IMR-90 (cell line): ENCODE measurements around the gene SNX3.

Experiments used
- BHLHE40 ChIP-seq: fragments of 150-350 bp; IDR thresholded peaks from 2 replicates; pipeline ENCODE4 v1.6.1; 2016; ENCODE audit warnings: mild to moderate bottlenecking, low read depth, low read length
- CEBPB ChIP-seq: IDR thresholded peaks from 2 replicates; pipeline ENCODE4 v1.6.1; 2012; ENCODE audit warnings: low read depth, low read length, improper control_type of control experiment
- CHD1 ChIP-seq: IDR thresholded peaks from 2 replicates; pipeline ENCODE4 v1.6.1; 2012; ENCODE audit warnings: low read depth, low read length, improper control_type of control experiment
- FOS ChIP-seq: fragments of 150-350 bp; IDR thresholded peaks from 2 replicates; pipeline ENCODE4 v1.6.1; 2016; ENCODE audit warnings: low read depth, low read length
- MAZ ChIP-seq: IDR thresholded peaks from 2 replicates; pipeline ENCODE4 v1.6.1; 2012; ENCODE audit warnings: low read depth, mild to moderate bottlenecking, low read length, improper control_type of control experiment, moderate library complexity, borderline replicate concordance
- MXI1 ChIP-seq: IDR thresholded peaks from 2 replicates; pipeline ENCODE4 v1.6.1; 2012; ENCODE audit warnings: low read depth, mild to moderate bottlenecking, low read length, moderate library complexity, borderline replicate concordance
- NFE2L2 ChIP-seq: fragments of 150-350 bp; IDR thresholded peaks from 2 replicates; pipeline ENCODE4 v1.6.1; 2016; ENCODE audit warnings: low read depth, mild to moderate bottlenecking, low read length
- POLR2A ChIP-seq: IDR thresholded peaks from 2 replicates; pipeline ENCODE4 v1.6.1; 2012; ENCODE audit warnings: mild to moderate bottlenecking, low read depth, low read length
- RAD21 ChIP-seq: IDR thresholded peaks from 2 replicates; pipeline ENCODE4 v1.6.1; 2012; ENCODE audit warnings: low read length, improper control_type of control experiment
- RCOR1 ChIP-seq: IDR thresholded peaks from 2 replicates; pipeline ENCODE4 v1.6.1; 2012; ENCODE audit warnings: mild to moderate bottlenecking, low read length, improper control_type of control experiment; ENCODE audit not compliant: insufficient replicate concordance
- RFX5 ChIP-seq: IDR thresholded peaks from 2 replicates; pipeline ENCODE4 v1.8.0; 2012; ENCODE audit warnings: low read depth, mild to moderate bottlenecking, low read length, moderate library complexity
- SMC3 ChIP-seq: fragments of 150-350 bp; IDR thresholded peaks from 2 replicates; pipeline ENCODE4 v1.6.1; 2016; ENCODE audit warnings: low read depth, mild to moderate bottlenecking, antibody characterized with exemption, low read length, moderate library complexity
- TF ChIP-seq, protein P1 (sequence below): conservative IDR thresholded peaks from 2 replicates; pipeline ENCODE4 v1.5.1; 2012; ENCODE audit warnings: mild to moderate bottlenecking, low read depth, low read length, improper control_type of control experiment
- TF ChIP-seq, protein P2 (sequence below): fragments of 150-350 bp; IDR thresholded peaks from 2 replicates; pipeline ENCODE4 v1.6.1; 2017; ENCODE audit warnings: mild to moderate bottlenecking, antibody characterized with exemption, low read length, low read depth

- TF ChIP-seq FOS: no peak
- TF ChIP-seq, protein P1, sequence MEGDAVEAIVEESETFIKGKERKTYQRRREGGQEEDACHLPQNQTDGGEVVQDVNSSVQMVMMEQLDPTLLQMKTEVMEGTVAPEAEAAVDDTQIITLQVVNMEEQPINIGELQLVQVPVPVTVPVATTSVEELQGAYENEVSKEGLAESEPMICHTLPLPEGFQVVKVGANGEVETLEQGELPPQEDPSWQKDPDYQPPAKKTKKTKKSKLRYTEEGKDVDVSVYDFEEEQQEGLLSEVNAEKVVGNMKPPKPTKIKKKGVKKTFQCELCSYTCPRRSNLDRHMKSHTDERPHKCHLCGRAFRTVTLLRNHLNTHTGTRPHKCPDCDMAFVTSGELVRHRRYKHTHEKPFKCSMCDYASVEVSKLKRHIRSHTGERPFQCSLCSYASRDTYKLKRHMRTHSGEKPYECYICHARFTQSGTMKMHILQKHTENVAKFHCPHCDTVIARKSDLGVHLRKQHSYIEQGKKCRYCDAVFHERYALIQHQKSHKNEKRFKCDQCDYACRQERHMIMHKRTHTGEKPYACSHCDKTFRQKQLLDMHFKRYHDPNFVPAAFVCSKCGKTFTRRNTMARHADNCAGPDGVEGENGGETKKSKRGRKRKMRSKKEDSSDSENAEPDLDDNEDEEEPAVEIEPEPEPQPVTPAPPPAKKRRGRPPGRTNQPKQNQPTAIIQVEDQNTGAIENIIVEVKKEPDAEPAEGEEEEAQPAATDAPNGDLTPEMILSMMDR: no peak
- TF ChIP-seq POLR2A: no peak
- no peak for TF ChIP-seq SMC3
- TF ChIP-seq CEBPB: no peak
- TF ChIP-seq, protein P2, sequence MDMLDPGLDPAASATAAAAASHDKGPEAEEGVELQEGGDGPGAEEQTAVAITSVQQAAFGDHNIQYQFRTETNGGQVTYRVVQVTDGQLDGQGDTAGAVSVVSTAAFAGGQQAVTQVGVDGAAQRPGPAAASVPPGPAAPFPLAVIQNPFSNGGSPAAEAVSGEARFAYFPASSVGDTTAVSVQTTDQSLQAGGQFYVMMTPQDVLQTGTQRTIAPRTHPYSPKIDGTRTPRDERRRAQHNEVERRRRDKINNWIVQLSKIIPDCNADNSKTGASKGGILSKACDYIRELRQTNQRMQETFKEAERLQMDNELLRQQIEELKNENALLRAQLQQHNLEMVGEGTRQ: no peak
- no peak for TF ChIP-seq RFX5
- no peak for TF ChIP-seq RCOR1
- TF ChIP-seq BHLHE40: no peak
- no peak for TF ChIP-seq MXI1
- no peak for TF ChIP-seq RAD21
- TF ChIP-seq MAZ: no peak
- no peak for TF ChIP-seq CHD1
- TF ChIP-seq NFE2L2: no peak
Measured at GRCh38 chr6:108268845-108269244, 8.0 kb upstream of the SNX3 start.
